Mesenchymal stem cell (in vitro differentiated cells and primary cell): ENCODE results near the gene RNU5D-1.

ENCODE experiments used
- DNase-seq: peaks from one replicate; pipeline ENCODE4 v3.0.0-alpha.2; 2013
- H2AFZ ChIP-seq: one replicate; pipeline ENCODE4 v1.6.1; 2013; ENCODE audit warnings: low read depth, mild to moderate bottlenecking, control low read depth, inconsistent platforms, low read length, moderate library complexity
- H2AK5ac ChIP-seq: 2 replicates; pipeline ENCODE4 v1.6.1; 2013; ENCODE audit warnings: low read length, moderate library complexity, mild to moderate bottlenecking, inconsistent platforms; ENCODE audit not compliant: severe bottlenecking
- H2BK120ac ChIP-seq: one replicate; pipeline ENCODE4 v1.6.1; 2013; ENCODE audit warnings: low read depth, mild to moderate bottlenecking, inconsistent platforms, low read length, moderate library complexity
- H2BK12ac ChIP-seq, 2 experiments: one replicate each; pipeline ENCODE4 v1.6.1; 2013; ENCODE audit warnings: inconsistent platforms in 2 of 2, low read length in 2 of 2, mild to moderate bottlenecking in 2 of 2, moderate library complexity in 2 of 2, control low read depth in 1 of 2
- H2BK15ac ChIP-seq: one replicate; pipeline ENCODE4 v1.6.1; 2013; ENCODE audit warnings: mild to moderate bottlenecking, low read depth, inconsistent platforms; ENCODE audit not compliant: poor library complexity, severe bottlenecking
- H2BK5ac ChIP-seq: 2 replicates; pipeline ENCODE4 v1.6.1; 2013; ENCODE audit warnings: low read depth, mild to moderate bottlenecking, low read length, control low read depth, inconsistent platforms; ENCODE audit not compliant: poor library complexity, severe bottlenecking
- H3K14ac ChIP-seq, 2 experiments: one replicate each; pipeline ENCODE4 v1.6.1; 2013; ENCODE audit warnings: inconsistent platforms in 2 of 2, low read length in 2 of 2, control low read depth in 1 of 2, mild to moderate bottlenecking in 1 of 2, moderate library complexity in 1 of 2
- H3K18ac ChIP-seq, 2 experiments: one replicate each; pipeline ENCODE4 v1.6.1; 2013; ENCODE audit warnings: inconsistent platforms in 2 of 2, low read length in 2 of 2, control low read depth in 1 of 2, low read depth in 1 of 2, mild to moderate bottlenecking in 1 of 2
- H3K23ac ChIP-seq, 2 experiments: one replicate each; pipeline ENCODE4 v1.6.1; 2013; ENCODE audit warnings: inconsistent platforms in 2 of 2, low read length in 2 of 2, mild to moderate bottlenecking in 2 of 2, moderate library complexity in 2 of 2, control low read depth in 1 of 2
- H3K27ac ChIP-seq: 2 replicates; pipeline ENCODE4 v1.5.1; 2013; ENCODE audit warnings: mild to moderate bottlenecking, moderate library complexity, low read length, control low read depth, inconsistent platforms; ENCODE audit not compliant: poor library complexity, severe bottlenecking
- H3K27me3 ChIP-seq, 2 experiments: 2 replicates each; pipeline versions ENCODE4 v1.6.1 to v1.7.0; 2013; ENCODE audit warnings: low read length in 2 of 2, mild to moderate bottlenecking in 2 of 2, moderate library complexity in 2 of 2, control low read depth in 1 of 2, inconsistent platforms in 1 of 2; ENCODE audit not compliant: control insufficient read depth in 1 of 2, insufficient read depth in 1 of 2
- H3K36me3 ChIP-seq, 2 experiments: 2 replicates each; pipeline versions ENCODE4 v1.6.1 to v1.7.0; 2013; ENCODE audit warnings: low read length in 2 of 2, control low read depth in 1 of 2, inconsistent platforms in 1 of 2, low read depth in 1 of 2, mild to moderate bottlenecking in 1 of 2; ENCODE audit not compliant: insufficient read depth in 2 of 2, control insufficient read depth in 1 of 2
- H3K4ac ChIP-seq, 2 experiments: one replicate each; pipeline ENCODE4 v1.6.1; 2013; ENCODE audit warnings: inconsistent platforms in 2 of 2, low read length in 2 of 2, mild to moderate bottlenecking in 2 of 2, moderate library complexity in 2 of 2, control low read depth in 1 of 2, low read depth in 1 of 2
- H3K4me1 ChIP-seq: 2 replicates; pipeline ENCODE4 v1.6.1; 2013; ENCODE audit warnings: low read depth, low read length, control low read depth; ENCODE audit not compliant: control insufficient read depth, insufficient read depth
- H3K4me2 ChIP-seq: 2 replicates; pipeline ENCODE4 v1.6.1; 2013; ENCODE audit warnings: low read length, mild to moderate bottlenecking, inconsistent platforms; ENCODE audit not compliant: poor library complexity, severe bottlenecking
- H3K4me3 ChIP-seq, 2 experiments: 2 replicates each; pipeline versions ENCODE4 v1.5.1 to v1.7.0; 2013; ENCODE audit warnings: low read length in 2 of 2, mild to moderate bottlenecking in 2 of 2, control low read depth in 1 of 2, low read depth in 1 of 2; ENCODE audit not compliant: insufficient read depth in 1 of 2
- H3K79me1 ChIP-seq: replicated peaks from 2 replicates; pipeline ENCODE4 v1.6.1; 2013; ENCODE audit warnings: mild to moderate bottlenecking, control low read depth, low read length, inconsistent platforms; ENCODE audit not compliant: poor library complexity, severe bottlenecking
- H3K9ac ChIP-seq: 2 replicates; pipeline ENCODE4 v1.7.0; 2013; ENCODE audit warnings: mild to moderate bottlenecking, low read length, moderate library complexity
- H3K9me3 ChIP-seq: 2 replicates; pipeline ENCODE4 v1.7.0; 2013; ENCODE audit warnings: mild to moderate bottlenecking, low read length; ENCODE audit not compliant: control insufficient read depth
- H4K8ac ChIP-seq: one replicate; pipeline ENCODE4 v1.6.1; 2013; ENCODE audit warnings: inconsistent platforms, mild to moderate bottlenecking, low read length, moderate library complexity
- H4K91ac ChIP-seq: one replicate; pipeline ENCODE4 v1.6.1; 2013; ENCODE audit warnings: mild to moderate bottlenecking, low read length, inconsistent platforms
- WGBS: methylation state at CpG from one replicate; pipeline ENCODE4 v1.1.7; 2013; ENCODE audit warnings: mixed read lengths; 5-methylcytosine and 5-hydroxymethylcytosine counted together

The RNU5D-1 gene

GRCh38 chr1:44689447-44689765, 41.6 kb downstream of the RNU5D-1 start:
- no peaks in the 10 kb centered on the region for H3K4me1 ChIP-seq

GRCh38 chr1:44688760-44689446, 42.1 kb downstream of the RNU5D-1 start:
- Histone ChIP-seq H2AK5ac (no peak overlapping the region), H3K18ac (no peak overlapping the region), H3K4ac (no peak overlapping the region), H3K4me3 (no peak overlapping the region), H3K79me1 (no peaks in the 10 kb centered on the region), H3K27me3 (no peaks in the 10 kb centered on the region), H3K36me3 (peaks cover 0 to 10% of the 10 kb centered on the region in 2 experiments), H3K4me1 (no peaks in the 10 kb centered on the region), H2BK120ac (no peak overlapping the region), H2BK12ac (no peak overlapping the region), H3K27ac (no peak overlapping the region), H2BK15ac (no peak overlapping the region), H3K9me3 (no peaks in the 10 kb centered on the region), H3K9ac (no peak overlapping the region), H2AFZ (no peak overlapping the region), H2BK5ac (no peak overlapping the region), H4K91ac (no peak overlapping the region), H4K8ac (no peak overlapping the region), H3K14ac (no peak overlapping the region), H3K23ac (no peak overlapping the region), H3K4me2 (no peak overlapping the region)
- 89% methylated on average over 12 of the region's 12 CpGs for WGBS
- no peak for DNase-seq

More at GRCh38 chr1:44689447-44689765, 41.6 kb downstream of the RNU5D-1 start:
- H2AK5ac ChIP-seq: no peak overlapping the region
- H3K27ac ChIP-seq: no peak overlapping the region
- H2BK15ac ChIP-seq: no peak overlapping the region
- H3K4me2 ChIP-seq: no peak overlapping the region
- peaks cover 0 to 13% of the 10 kb centered on the region in 2 experiments for H3K36me3 ChIP-seq
- no peak overlapping the region for H2BK120ac ChIP-seq
- DNase-seq: no peak
- H2BK12ac ChIP-seq: no peak overlapping the region
- no peak overlapping the region for H3K23ac ChIP-seq
- no peak overlapping the region for H4K8ac ChIP-seq
- 73% methylated on average over 3 of the region's 3 CpGs for WGBS
- H3K27me3 ChIP-seq: no peaks in the 10 kb centered on the region
- H3K14ac ChIP-seq: no peak overlapping the region
- H3K9ac ChIP-seq: no peak overlapping the region
- no peak overlapping the region for H3K4ac ChIP-seq
- no peak overlapping the region for H3K4me3 ChIP-seq
- H3K9me3 ChIP-seq: no peaks in the 10 kb centered on the region
- H3K79me1 ChIP-seq: no peaks in the 10 kb centered on the region
- H2AFZ ChIP-seq: no peak overlapping the region
- no peak overlapping the region for H3K18ac ChIP-seq
- H2BK5ac ChIP-seq: no peak overlapping the region
- H4K91ac ChIP-seq: no peak overlapping the region

- DNase-seq: no peak
- no peak overlapping the region for H3K27ac ChIP-seq
Observed at GRCh38 chr1:44685881-44686280, 45.1 kb downstream of the RNU5D-1 start.

GRCh38 chr1:44685218-44685617, 45.8 kb downstream of the RNU5D-1 start:
- H3K14ac ChIP-seq: no peak overlapping the region
- H4K8ac ChIP-seq: no peak overlapping the region
- H2AK5ac ChIP-seq: no peak overlapping the region
- peaks cover 2% of the 10 kb centered on the region for H3K79me1 ChIP-seq
- no peak overlapping the region for H2BK15ac ChIP-seq
- H3K4ac ChIP-seq: no peak overlapping the region
- no peaks in the 10 kb centered on the region for H3K27me3 ChIP-seq
- no peak overlapping the region for H3K9ac ChIP-seq
- H3K23ac ChIP-seq: no peak overlapping the region
- H2BK120ac ChIP-seq: no peak overlapping the region
- no peak overlapping the region for H3K4me3 ChIP-seq
- no peak overlapping the region for H2BK12ac ChIP-seq
- no peak for DNase-seq
- H3K36me3 ChIP-seq: no peaks in the 10 kb centered on the region
- H3K27ac ChIP-seq: no peak overlapping the region
- H3K4me1 ChIP-seq: no peaks in the 10 kb centered on the region
- no peak overlapping the region for H2BK5ac ChIP-seq
- WGBS: 86% methylated on average over 1 of the region's 4 CpGs
- H3K4me2 ChIP-seq: no peak overlapping the region
- H3K18ac ChIP-seq: no peak overlapping the region
- H2AFZ ChIP-seq: no peak overlapping the region
- no peak overlapping the region for H4K91ac ChIP-seq
- no peaks in the 10 kb centered on the region for H3K9me3 ChIP-seq

More at GRCh38 chr1:44685881-44686280, 45.1 kb downstream of the RNU5D-1 start:
- Histone ChIP-seq H3K4me2 (no peak overlapping the region), H3K79me1 (no peaks in the 10 kb centered on the region), H3K27me3 (no peaks in the 10 kb centered on the region), H3K36me3 (no peaks in the 10 kb centered on the region), H2BK120ac (no peak overlapping the region), H3K4ac (no peak overlapping the region), H3K4me3 (no peak overlapping the region), H2BK5ac (no peak overlapping the region), H4K91ac (no peak overlapping the region), H3K9ac (no peak overlapping the region), H3K14ac (no peak overlapping the region), H4K8ac (no peak overlapping the region), H3K4me1 (no peaks in the 10 kb centered on the region), H2AK5ac (no peak overlapping the region), H3K18ac (no peak overlapping the region), H3K23ac (no peak overlapping the region), H2AFZ (no peak overlapping the region), H3K9me3 (no peaks in the 10 kb centered on the region), H2BK12ac (no peak overlapping the region), H2BK15ac (no peak overlapping the region)
- 83% methylated on average over 2 of the region's 8 CpGs for WGBS
